COR-L47 (cell line): ENCODE results near the gene PDE4B.

Experiments
- DNase-seq: peaks from one replicate; lab custom pipeline; 2025; lab: John Stamatoyannopoulos, UW

PDE4B gene

DNA sequence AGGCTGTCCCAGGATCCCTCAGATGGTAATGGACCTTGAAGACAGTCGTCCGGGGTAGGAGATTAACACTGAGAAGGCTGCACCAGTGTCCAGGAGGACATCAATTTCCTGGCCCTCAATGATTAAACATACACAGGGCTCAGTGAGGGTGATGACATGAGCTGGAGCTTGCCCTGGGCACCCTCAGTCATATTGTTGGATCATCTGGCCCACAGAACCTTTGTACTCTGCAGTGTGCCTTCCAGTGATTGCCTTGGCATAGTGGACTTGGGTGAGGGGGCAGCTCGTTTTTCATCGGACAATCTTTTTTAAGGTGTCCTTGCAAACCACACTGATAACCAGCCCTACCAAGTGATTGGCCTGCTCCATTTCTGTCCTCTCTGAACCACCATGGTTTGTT, 630.1 kb downstream of the PDE4B start:
- no peak for DNase-seq
